T-helper 2 cell treated with Interferon-gamma antibody and Interleukin-4, amounts not matched to agents 100 ng/mL and 5 ng/mL, for 36 hours (primary cell): ENCODE results near the gene FSTL5. TPM values are rescaled to one million over a fixed set of nuclear protein-coding genes. Genes with fewer than 3 reads are reported as not detected.

Experiments
- intact Hi-C: fragments of 100-400 bp; cut with micrococcal nuclease; formaldehyde crosslinking; loops from one replicate; pipeline ENCODE4 v1.15.1; 2023
- total RNA-seq: library from RNA; stranded (reverse); gene quantifications from 2 replicates; pipeline ENCODE4 v1.2.3, GENCODE V29; 2022

FSTL5 gene
- total RNA-seq, 1 donor from 2014 or later, result not detected

- intact Hi-C loops, result no loop called here
These were observed 706.5 kb downstream of the FSTL5 start for GRCh38 chr4:161457311-161457710.

GRCh38 chr4:161454860-161455259, 708.9 kb downstream of the FSTL5 start:
- intact Hi-C loops, result no loop called here

GRCh38 chr4:161448550-161449180, 715.1 kb downstream of the FSTL5 start:
- intact Hi-C loops, result no loop called here

GRCh38 chr4:161444626-161445025, 719.2 kb downstream of the FSTL5 start:
- intact Hi-C loops, result no loop called here

- intact Hi-C loops, result no loop called here
These were observed 720.9 kb downstream of the FSTL5 start for GRCh38 chr4:161442921-161443320.

GRCh38 chr4:161438096-161438495, 725.7 kb downstream of the FSTL5 start:
- intact Hi-C loops, result no loop called here

- intact Hi-C loops, result no loop called here
These were observed 735.4 kb downstream of the FSTL5 start for GRCh38 chr4:161428180-161428965.

- intact Hi-C loops, result no loop called here
These were observed 744.0 kb downstream of the FSTL5 start for GRCh38 chr4:161419822-161420221.

GRCh38 chr4:161411901-161412300, 751.9 kb downstream of the FSTL5 start:
- intact Hi-C loops, result no loop called here

- intact Hi-C loops, result no loop called here
These were observed 759.3 kb downstream of the FSTL5 start for GRCh38 chr4:161404346-161405110.

- intact Hi-C loops, result no loop called here
These were observed 760.0 kb downstream of the FSTL5 start for GRCh38 chr4:161403781-161404180.

GRCh38 chr4:161393602-161394001, 770.2 kb downstream of the FSTL5 start:
- intact Hi-C loops, result no loop called here

GRCh38 chr4:161382655-161383054, 781.1 kb downstream of the FSTL5 start:
- intact Hi-C loops, result no loop called here

GRCh38 chr4:161376275-161376674, 787.5 kb downstream of the FSTL5 start:
- intact Hi-C loops, result no loop called here

- intact Hi-C loops, result no loop called here
These were observed 799.1 kb downstream of the FSTL5 start for GRCh38 chr4:161364681-161365080.

- intact Hi-C loops, result no loop called here
These were observed 802.8 kb downstream of the FSTL5 start for GRCh38 chr4:161360982-161361381.

- intact Hi-C loops, result no loop called here
These were observed 804.3 kb downstream of the FSTL5 start for GRCh38 chr4:161359491-161359890.

GRCh38 chr4:161356351-161356750, 807.4 kb downstream of the FSTL5 start:
- intact Hi-C loops, result no loop called here

GRCh38 chr4:161350946-161351345, 812.9 kb downstream of the FSTL5 start:
- intact Hi-C loops, result no loop called here

- intact Hi-C loops, result no loop called here
These were observed 818.1 kb downstream of the FSTL5 start for GRCh38 chr4:161345741-161346140.

- intact Hi-C loops, result no loop called here
These were observed 820.2 kb downstream of the FSTL5 start for GRCh38 chr4:161343569-161343950.

- intact Hi-C loops, result no loop called here
These were observed 820.8 kb downstream of the FSTL5 start for GRCh38 chr4:161342881-161343568.
